HG02610 (cell line): Measurements from ENCODE around the gene NCBP2.

ENCODE experiments used
- ATAC-seq: cut with Tn5 transposase; IDR thresholded peaks from one replicate; pipeline ENCODE4 v1.9.1; 2021; ENCODE audit warnings: mild to moderate bottlenecking, moderate library complexity; ENCODE audit not compliant: unreplicated experiment

NCBP2 gene

GRCh38 chr3:196889844-196890708, 52.3 kb downstream of the NCBP2 start:
- no peak for ATAC-seq

- no peak for ATAC-seq
These were observed 56.2 kb downstream of the NCBP2 start for GRCh38 chr3:196886144-196886543.
